ENCODE data around the gene ERVMER34-1.

ERVMER34-1 gene

GRCh38 chr4:52750819-52751486, at the start of gene ERVMER34-1:
TSS of gene ERVMER34-1 (minus strand) at chr4:52751425. CDS start at chr4:52745520, 5,905 bp downstream.
- DNase-seq (ENCODE audit: low read depth) = no peak

- peak; percentile 2 for DNase-seq (ENCODE audit: low read depth)
These were observed 48.6 kb upstream of the ERVMER34-1 start for GRCh38 chr4:52799813-52800212.

GRCh38 chr4:52795533-52795932, 44.3 kb upstream of the ERVMER34-1 start:
- no peak for DNase-seq (ENCODE audit: low read depth)

GRCh38 chr4:52791936-52792335, 40.7 kb upstream of the ERVMER34-1 start:
- no peak for DNase-seq (ENCODE audit: low read depth)

GRCh38 chr4:52789774-52790173, 38.5 kb upstream of the ERVMER34-1 start:
- DNase-seq (ENCODE audit: low read depth) = no peak

GRCh38 chr4:52788806-52789205, 37.6 kb upstream of the ERVMER34-1 start:
- DNase-seq (ENCODE audit: low read depth) = no peak

GRCh38 chr4:52783069-52783468, 31.8 kb upstream of the ERVMER34-1 start:
- no peak for DNase-seq (ENCODE audit: low read depth)

GRCh38 chr4:52780617-52781354, 29.6 kb upstream of the ERVMER34-1 start:
- DNase-seq (ENCODE audit: low read depth) = peak; percentile 1

GRCh38 chr4:52780206-52780605, 29.0 kb upstream of the ERVMER34-1 start:
- no peak for DNase-seq (ENCODE audit: low read depth)

GRCh38 chr4:52760256-52760655, 9.0 kb upstream of the ERVMER34-1 start:
- no peak for DNase-seq (ENCODE audit: low read depth)

- no peak for DNase-seq (ENCODE audit: low read depth)
These were observed 4.2 kb upstream of the ERVMER34-1 start for GRCh38 chr4:52755426-52755825.

GRCh38 chr4:52752936-52753335, 1.7 kb upstream of the ERVMER34-1 start:
- no peak for DNase-seq (ENCODE audit: low read depth)

- no peak for DNase-seq (ENCODE audit: low read depth)
These were observed 274 bp upstream of the ERVMER34-1 start for GRCh38 chr4:52751487-52751911.

GRCh38 chr4:52750213-52750612, 1.0 kb downstream of the ERVMER34-1 start:
- DNase-seq (ENCODE audit: low read depth) = no peak

GRCh38 chr4:52748432-52748831, 2.8 kb downstream of the ERVMER34-1 start:
- no peak for DNase-seq (ENCODE audit: low read depth)

GRCh38 chr4:52744588-52744987, 6.6 kb downstream of the ERVMER34-1 start:
- no peak for DNase-seq (ENCODE audit: low read depth)

- DNase-seq (ENCODE audit: low read depth) = no peak
These were observed 7.7 kb downstream of the ERVMER34-1 start for GRCh38 chr4:52743444-52744019.

- DNase-seq (ENCODE audit: low read depth) = no peak
These were observed 21.6 kb downstream of the ERVMER34-1 start for GRCh38 chr4:52729586-52729985.

- no peak for DNase-seq (ENCODE audit: low read depth)
These were observed 22.5 kb downstream of the ERVMER34-1 start for GRCh38 chr4:52728691-52729240.

GRCh38 chr4:52726826-52727580, 24.2 kb downstream of the ERVMER34-1 start:
- DNase-seq (ENCODE audit: low read depth) = no peak

- peak; percentile 84 for DNase-seq (ENCODE audit: low read depth)
These were observed 29.0 kb downstream of the ERVMER34-1 start for GRCh38 chr4:52721968-52722815.
